GM21528 (cell line): ENCODE results near the gene MILR1.
"Not testable (repeated sequence)": the region's sequence is repeated elsewhere in the genome, so short reads cannot be mapped to it uniquely, and the experiment has no call there.

Experiments used
- ATAC-seq: cut with Tn5 transposase; IDR thresholded peaks from one replicate; pipeline ENCODE4 v1.9.1; 2021; ENCODE audit warnings: mild to moderate bottlenecking, moderate library complexity; ENCODE audit not compliant: unreplicated experiment, low FRiP score

MILR1 gene

GRCh38 chr17:64425191-64425590 is 23.7 kb upstream of the MILR1 start:
- no peak for ATAC-seq

GRCh38 chr17:64426596-64426995 is 22.3 kb upstream of the MILR1 start:
- ATAC-seq: no peak

GRCh38 chr17:64428406-64428805 is 20.5 kb upstream of the MILR1 start:
- no peak for ATAC-seq

- ATAC-seq: not testable (repeated sequence)
These were observed 18.9 kb upstream of the MILR1 start for GRCh38 chr17:64430036-64430435.

GRCh38 chr17:64431534-64431933 is 17.4 kb upstream of the MILR1 start:
- ATAC-seq: no peak

GRCh38 chr17:64437944-64438525 is 10.9 kb upstream of the MILR1 start:
- no peak for ATAC-seq

- not testable (repeated sequence) for ATAC-seq
These were observed 9.4 kb upstream of the MILR1 start for GRCh38 chr17:64439521-64439920.

GRCh38 chr17:64439956-64440355 is 9.0 kb upstream of the MILR1 start:
- no peak for ATAC-seq

GRCh38 chr17:64441772-64442540 is 7.0 kb upstream of the MILR1 start:
- no peak for ATAC-seq

- no peak for ATAC-seq
These were observed 6.4 kb upstream of the MILR1 start for GRCh38 chr17:64442541-64442971.

- ATAC-seq: no peak
These were observed 5.7 kb upstream of the MILR1 start for GRCh38 chr17:64443086-64443760.

- no peak for ATAC-seq
These were observed 1.4 kb upstream of the MILR1 start for GRCh38 chr17:64447526-64447925.

GRCh38 chr17:64449545-64449944 is 630 bp downstream of the MILR1 start:
- no peak for ATAC-seq

GRCh38 chr17:64455993-64456885 is 7.3 kb downstream of the MILR1 start:
- ATAC-seq: no peak

- no peak for ATAC-seq
These were observed 8.2 kb downstream of the MILR1 start for GRCh38 chr17:64457156-64457555.

GRCh38 chr17:64458756-64459155 is 9.8 kb downstream of the MILR1 start:
- no peak for ATAC-seq

- no peak for ATAC-seq
These were observed 10.4 kb downstream of the MILR1 start for GRCh38 chr17:64459284-64459747.

- not testable (repeated sequence) for ATAC-seq
These were observed 10.9 kb downstream of the MILR1 start for GRCh38 chr17:64459818-64460217.

GRCh38 chr17:64460955-64461354 is 12.0 kb downstream of the MILR1 start:
- no peak for ATAC-seq

GRCh38 chr17:64461788-64462187 is 12.9 kb downstream of the MILR1 start:
- ATAC-seq: no peak
